HFFc6 (cell line): ENCODE measurements around the gene SLC35A3. TPM values are rescaled to one million over a fixed set of nuclear protein-coding genes. Genes with fewer than 3 reads are reported as not detected.

Source experiments
- DNase-seq: peaks from one replicate; pipeline ENCODE4 v3.0.0-alpha.2; 2018
- H3K27ac Mint-ChIP-seq: 2 replicates; pipeline ENCODE4 v1.8.0; 2020; ENCODE audit warnings: mild to moderate bottlenecking, mixed read lengths
- H3K27me3 Mint-ChIP-seq: 2 replicates; pipeline ENCODE4 v1.8.0; 2021; ENCODE audit warnings: mild to moderate bottlenecking, moderate library complexity, mixed read lengths; ENCODE audit not compliant: insufficient read depth
- H3K36me3 Mint-ChIP-seq: 2 replicates; pipeline ENCODE4 v1.8.0; 2021; ENCODE audit warnings: low read depth, mixed read lengths
- H3K4me1 Mint-ChIP-seq: 2 replicates; pipeline ENCODE4 v1.8.0; 2020; ENCODE audit warnings: low read depth, mixed read lengths
- H3K4me3 Mint-ChIP-seq: 2 replicates; pipeline ENCODE4 v1.8.0; 2020; ENCODE audit warnings: mild to moderate bottlenecking, moderate library complexity, mixed read lengths
- H3K9me3 Mint-ChIP-seq: 2 replicates; pipeline ENCODE4 v1.8.0; 2020; ENCODE audit warnings: mild to moderate bottlenecking, mixed read lengths
- total RNA-seq, 6 experiments: library from RNA; stranded (reverse); fragmentation: NEBNext Ultra II Directional; extraction: Animal tissue kit (Norgen Biotek cat#: 25700); gene quantifications; 2 replicates in 1 of 6; 3 replicates in 5 of 6; pipeline ENCODE4 v1.2.3, GENCODE V29; 2021
- TF ChIP-seq, protein P1 (sequence below): fragments of 200-600 bp; sonication (generic); IDR thresholded peaks from 2 replicates; pipeline ENCODE4 v1.5.0; 2021; ENCODE audit warnings: antibody characterized with exemption, mild to moderate bottlenecking

SLC35A3 gene
- total RNA-seq, 6 experiments from 2014 or later = 16.4 to 30.8 (median 25.2) TPM

DNA sequence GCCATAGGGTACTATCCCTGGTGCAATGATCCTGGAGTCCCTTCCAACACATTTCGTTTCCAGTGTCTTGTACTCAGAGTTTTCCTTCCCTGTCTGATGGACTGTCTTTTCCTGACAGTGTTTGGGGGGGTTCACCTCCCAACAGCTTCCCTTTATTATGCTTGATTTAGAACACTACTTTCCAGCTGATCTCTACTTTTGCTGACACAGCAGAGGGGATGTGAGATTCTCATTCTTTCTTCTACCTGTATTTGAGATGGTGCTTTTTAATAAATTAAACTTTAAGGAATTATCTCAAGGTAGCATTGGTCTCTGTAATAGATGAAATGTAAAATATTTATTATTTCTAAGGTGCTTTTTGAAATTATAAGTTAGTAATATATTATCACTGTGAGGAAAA, 41.0 kb downstream of the SLC35A3 start:
- H3K36me3 Mint-ChIP-seq = peaks cover under 1% of the 10 kb centered on the region; the same call in 1 of the 2 replicates
- H3K9me3 Mint-ChIP-seq = no peaks in the 10 kb centered on the region
- H3K27ac Mint-ChIP-seq = no peak overlapping the region

GRCh38 chr1:100019220-100019619, 49.4 kb downstream of the SLC35A3 start:
- Mint-ChIP-seq H3K36me3 (no peaks in the 10 kb centered on the region; the same call in 1 of the 2 replicates), H3K4me3 (no peak overlapping the region), H3K27ac (no peak overlapping the region), H3K9me3 (no peaks in the 10 kb centered on the region), H3K4me1 (no peaks in the 10 kb centered on the region), H3K27me3 (no peaks in the 10 kb centered on the region)
- TF ChIP-seq, protein P1, sequence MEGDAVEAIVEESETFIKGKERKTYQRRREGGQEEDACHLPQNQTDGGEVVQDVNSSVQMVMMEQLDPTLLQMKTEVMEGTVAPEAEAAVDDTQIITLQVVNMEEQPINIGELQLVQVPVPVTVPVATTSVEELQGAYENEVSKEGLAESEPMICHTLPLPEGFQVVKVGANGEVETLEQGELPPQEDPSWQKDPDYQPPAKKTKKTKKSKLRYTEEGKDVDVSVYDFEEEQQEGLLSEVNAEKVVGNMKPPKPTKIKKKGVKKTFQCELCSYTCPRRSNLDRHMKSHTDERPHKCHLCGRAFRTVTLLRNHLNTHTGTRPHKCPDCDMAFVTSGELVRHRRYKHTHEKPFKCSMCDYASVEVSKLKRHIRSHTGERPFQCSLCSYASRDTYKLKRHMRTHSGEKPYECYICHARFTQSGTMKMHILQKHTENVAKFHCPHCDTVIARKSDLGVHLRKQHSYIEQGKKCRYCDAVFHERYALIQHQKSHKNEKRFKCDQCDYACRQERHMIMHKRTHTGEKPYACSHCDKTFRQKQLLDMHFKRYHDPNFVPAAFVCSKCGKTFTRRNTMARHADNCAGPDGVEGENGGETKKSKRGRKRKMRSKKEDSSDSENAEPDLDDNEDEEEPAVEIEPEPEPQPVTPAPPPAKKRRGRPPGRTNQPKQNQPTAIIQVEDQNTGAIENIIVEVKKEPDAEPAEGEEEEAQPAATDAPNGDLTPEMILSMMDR = no peak
- DNase-seq = no peak

More for the DNA sequence above, 41.0 kb downstream of the SLC35A3 start:
- Mint-ChIP-seq H3K4me1 (peaks cover 13% of the 10 kb centered on the region), H3K4me3 (no peak overlapping the region), H3K27me3 (no peaks in the 10 kb centered on the region)
- DNase-seq = no peak
- TF ChIP-seq, protein P1 = no peak

DNA sequence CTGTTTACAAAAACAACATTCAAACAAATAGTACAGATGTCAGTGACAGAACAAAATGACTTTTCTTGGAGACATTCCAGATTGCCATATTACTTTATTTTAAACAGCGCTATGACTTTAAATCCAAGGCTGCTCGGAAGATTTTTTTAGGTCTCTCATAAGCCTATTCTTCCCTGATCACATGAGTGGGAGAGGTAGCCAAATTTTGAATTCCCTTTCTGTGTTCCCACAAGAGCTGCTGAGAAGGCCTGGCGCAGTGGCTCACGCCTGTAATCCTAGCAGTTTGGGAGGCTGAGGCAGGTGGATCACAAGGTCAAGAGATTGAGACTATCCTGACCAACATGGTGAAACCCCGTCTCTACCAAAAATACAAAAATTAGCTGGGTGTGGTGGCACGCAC, 53.7 kb downstream of the SLC35A3 start:
- no peak overlapping the region for H3K4me3 Mint-ChIP-seq
- no peak overlapping the region for H3K27ac Mint-ChIP-seq
- no peaks in the 10 kb centered on the region for H3K36me3 Mint-ChIP-seq
- H3K4me1 Mint-ChIP-seq = no peaks in the 10 kb centered on the region
- H3K27me3 Mint-ChIP-seq = no peaks in the 10 kb centered on the region
- TF ChIP-seq, protein P1 = no peak
- H3K9me3 Mint-ChIP-seq = no peaks in the 10 kb centered on the region
- no peak for DNase-seq

GRCh38 chr1:100027212-100027611, 57.4 kb downstream of the SLC35A3 start:
- no peak for DNase-seq
- no peaks in the 10 kb centered on the region for H3K9me3 Mint-ChIP-seq
- TF ChIP-seq, protein P1 = no peak
- H3K4me3 Mint-ChIP-seq = no peak overlapping the region
- no peaks in the 10 kb centered on the region for H3K4me1 Mint-ChIP-seq
- H3K36me3 Mint-ChIP-seq = no peaks in the 10 kb centered on the region
- H3K27ac Mint-ChIP-seq = no peak overlapping the region
- no peaks in the 10 kb centered on the region for H3K27me3 Mint-ChIP-seq

GRCh38 chr1:100028765-100029164, 59.0 kb downstream of the SLC35A3 start:
- Mint-ChIP-seq H3K9me3 (no peaks in the 10 kb centered on the region), H3K36me3 (no peaks in the 10 kb centered on the region), H3K27me3 (no peaks in the 10 kb centered on the region), H3K27ac (no peak overlapping the region), H3K4me3 (no peak overlapping the region), H3K4me1 (no peaks in the 10 kb centered on the region)
- TF ChIP-seq, protein P1 = no peak
- no peak for DNase-seq

- H3K4me3 Mint-ChIP-seq = no peak overlapping the region
- no peaks in the 10 kb centered on the region for H3K9me3 Mint-ChIP-seq
- no peak for DNase-seq
- peaks cover 15% of the 10 kb centered on the region for H3K36me3 Mint-ChIP-seq
- TF ChIP-seq, protein P1 = peak; percentile 62
- no peak overlapping the region for H3K27ac Mint-ChIP-seq
- H3K4me1 Mint-ChIP-seq = peaks cover 23% of the 10 kb centered on the region
- H3K27me3 Mint-ChIP-seq = no peaks in the 10 kb centered on the region; the same call in 1 of the 2 replicates
Measured at GRCh38 chr1:100034470-100034869, 64.7 kb downstream of the SLC35A3 start.
